HG02588 (cell line): ENCODE results near the gene KCNMA1.
"Not testable (repeated sequence)": the region's sequence is repeated elsewhere in the genome, so short reads cannot be mapped to it uniquely, and the experiment has no call there.

Source experiments
- ATAC-seq: cut with Tn5 transposase; IDR thresholded peaks from one replicate; pipeline ENCODE4 v1.9.1; 2021; ENCODE audit warnings: mild to moderate bottlenecking, moderate library complexity; ENCODE audit not compliant: unreplicated experiment

KCNMA1 gene

GRCh38 chr10:77587416-77587790 is 50.2 kb downstream of the KCNMA1 start:
- ATAC-seq, result no peak

- no peak for ATAC-seq
Observed at GRCh38 chr10:77586719-77587415, 50.7 kb downstream of the KCNMA1 start.

- no peak for ATAC-seq
Observed at GRCh38 chr10:77584938-77585337, 52.7 kb downstream of the KCNMA1 start.

GRCh38 chr10:77583527-77583926 is 54.1 kb downstream of the KCNMA1 start:
- no peak for ATAC-seq

GRCh38 chr10:77582710-77583115 is 54.9 kb downstream of the KCNMA1 start:
- ATAC-seq, result no peak

- no peak for ATAC-seq
Observed at GRCh38 chr10:77581738-77582137, 55.9 kb downstream of the KCNMA1 start.

DNA sequence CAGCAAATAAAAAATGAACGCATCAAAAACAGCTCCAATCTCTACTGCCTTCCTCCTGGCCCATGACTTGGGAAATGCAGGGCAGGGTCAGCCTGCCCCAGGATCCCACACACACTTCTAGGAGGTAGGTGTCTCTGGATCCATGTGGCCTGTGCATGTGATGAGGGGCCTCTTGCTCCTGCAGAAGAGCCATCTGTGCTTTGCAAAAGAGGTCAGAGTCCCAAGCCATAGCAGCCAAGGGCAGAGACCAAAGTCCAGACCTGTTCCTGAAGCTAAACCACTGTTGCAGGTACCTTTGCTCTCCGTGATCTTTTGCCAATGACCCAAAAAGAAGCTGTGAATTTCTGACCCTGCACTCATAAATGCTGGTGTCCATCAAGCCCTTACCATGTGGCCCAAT is 57.1 kb downstream of the KCNMA1 start:
- no peak for ATAC-seq

- ATAC-seq, result no peak
Observed at GRCh38 chr10:77578583-77579227, 58.9 kb downstream of the KCNMA1 start.

DNA sequence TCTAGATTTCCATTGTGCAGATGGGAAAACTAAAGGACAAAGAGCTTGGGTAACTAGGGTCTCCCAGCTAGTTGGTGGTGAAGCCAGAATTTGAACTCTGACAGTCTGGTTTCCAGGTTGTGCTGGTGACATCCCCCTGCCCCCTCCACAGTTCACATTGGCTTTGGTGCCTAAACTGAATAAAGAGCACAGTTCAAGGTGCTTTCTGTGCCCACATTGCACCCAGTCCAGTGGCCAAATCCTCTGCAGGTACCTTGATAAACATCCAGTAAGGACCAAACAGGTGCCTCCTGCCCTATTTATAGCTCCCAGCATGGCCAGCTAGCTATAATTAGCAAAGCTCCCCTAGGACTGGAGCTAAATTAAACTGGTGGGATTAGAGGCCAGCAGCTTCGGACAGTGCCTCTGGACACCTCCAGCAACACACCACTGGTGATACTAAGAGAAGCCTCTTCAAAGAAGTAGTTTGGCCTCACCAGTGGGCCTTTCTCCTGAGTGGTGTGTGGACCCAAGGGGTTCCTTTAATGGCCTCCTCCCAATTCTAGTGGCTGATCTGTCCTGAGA is 59.9 kb downstream of the KCNMA1 start:
- ATAC-seq, result no peak

- no peak for ATAC-seq
Observed at GRCh38 chr10:77576444-77577032, 61.1 kb downstream of the KCNMA1 start.

- ATAC-seq, result no peak
Observed at GRCh38 chr10:77576007-77576367, 61.6 kb downstream of the KCNMA1 start.

DNA sequence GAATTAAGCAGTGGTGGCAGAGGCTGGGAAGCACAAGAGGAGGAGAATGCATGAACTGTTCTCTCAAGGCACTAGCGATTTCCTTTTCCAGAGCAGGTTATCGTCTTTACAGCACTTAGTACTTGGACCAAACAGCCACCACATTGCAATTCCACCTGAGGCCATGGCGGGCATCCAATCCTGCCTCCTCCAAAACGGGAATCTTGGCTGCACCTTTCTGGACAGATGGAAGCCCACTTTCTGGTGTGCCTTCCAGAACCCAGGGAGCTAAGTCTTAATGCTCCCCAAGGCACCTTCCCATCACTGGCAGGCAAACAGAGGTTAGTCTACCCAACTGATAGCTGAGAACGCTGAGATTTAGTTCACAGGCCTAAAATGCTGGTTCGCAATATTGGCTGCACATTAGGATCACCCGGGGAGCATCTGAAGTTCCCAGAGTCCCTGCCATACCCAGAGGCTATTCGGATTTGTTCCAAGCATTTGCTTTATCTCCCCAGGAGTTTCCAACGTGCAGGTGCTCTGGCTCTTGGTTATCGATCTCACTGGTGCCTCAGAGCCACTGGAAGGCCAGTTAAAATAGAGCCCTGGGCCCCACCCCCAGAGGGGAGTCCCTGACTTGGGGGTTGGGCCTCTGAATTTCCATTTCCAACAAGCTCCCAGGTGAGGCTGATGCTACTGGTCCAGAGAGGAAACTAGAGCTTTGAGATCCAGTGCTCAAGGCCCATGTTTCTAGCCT is 62.2 kb downstream of the KCNMA1 start:
- no peak for ATAC-seq

DNA sequence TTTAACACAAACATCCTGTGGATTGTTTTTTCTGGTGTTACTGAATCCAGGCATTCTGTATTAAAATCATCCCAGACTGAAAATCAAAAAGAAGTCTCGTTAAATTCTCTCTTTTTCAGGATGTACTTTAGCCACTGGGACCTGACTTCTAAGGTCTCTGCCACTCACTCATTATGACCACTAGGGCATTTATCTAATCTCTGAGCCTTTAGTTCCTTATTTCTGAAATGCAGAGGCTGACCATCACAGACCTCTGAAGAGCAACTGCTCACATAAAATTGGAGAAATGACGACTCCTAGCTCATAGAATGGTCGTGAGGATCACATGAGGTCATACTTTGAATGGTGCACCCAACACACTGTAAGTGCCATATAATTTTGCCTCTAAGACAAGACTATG is 63.2 kb downstream of the KCNMA1 start:
- ATAC-seq, result no peak

GRCh38 chr10:77572520-77572919 is 65.1 kb downstream of the KCNMA1 start:
- not testable (repeated sequence) for ATAC-seq

DNA sequence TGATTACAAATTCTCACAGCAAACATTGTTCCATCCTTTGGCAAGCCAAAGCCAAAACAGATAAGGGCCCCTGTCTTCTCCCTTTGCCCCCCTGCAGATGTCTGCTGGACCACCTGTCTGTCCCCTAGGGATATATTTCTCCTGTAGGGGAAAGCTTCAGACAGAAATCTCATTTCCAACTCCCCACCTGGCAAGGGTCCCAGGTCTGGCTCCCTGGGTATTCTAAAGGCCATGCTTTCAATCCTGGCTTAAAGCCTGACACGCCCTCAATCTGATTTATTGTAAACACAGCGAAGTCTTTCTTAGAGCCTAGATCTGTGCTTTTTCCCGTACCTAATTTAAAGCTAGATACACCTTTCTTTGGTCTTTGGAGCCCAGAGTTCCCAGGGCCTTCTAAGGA is 66.1 kb downstream of the KCNMA1 start:
- no peak for ATAC-seq

- no peak for ATAC-seq
Observed at GRCh38 chr10:77566914-77567566, 70.6 kb downstream of the KCNMA1 start.

DNA sequence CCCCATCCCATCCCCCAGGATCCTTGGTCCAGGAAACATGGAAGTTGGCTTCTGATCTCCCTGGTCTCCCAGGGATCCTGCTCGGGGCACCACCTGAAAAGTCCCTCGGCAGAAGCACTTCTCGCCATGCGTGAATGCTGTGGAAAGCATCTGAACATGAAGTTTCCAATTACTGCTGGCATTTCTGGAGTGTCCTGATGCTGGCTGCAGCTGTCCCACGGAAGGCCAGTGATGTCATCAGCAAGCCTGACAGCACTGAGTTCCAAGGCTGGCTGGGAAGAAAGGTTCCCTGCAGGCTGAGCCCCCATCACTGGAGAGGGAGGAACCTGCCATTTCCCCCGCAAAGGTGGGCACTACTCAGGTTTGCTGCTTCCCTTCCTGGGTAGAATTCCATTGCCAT is 71.4 kb downstream of the KCNMA1 start:
- ATAC-seq, result no peak

DNA sequence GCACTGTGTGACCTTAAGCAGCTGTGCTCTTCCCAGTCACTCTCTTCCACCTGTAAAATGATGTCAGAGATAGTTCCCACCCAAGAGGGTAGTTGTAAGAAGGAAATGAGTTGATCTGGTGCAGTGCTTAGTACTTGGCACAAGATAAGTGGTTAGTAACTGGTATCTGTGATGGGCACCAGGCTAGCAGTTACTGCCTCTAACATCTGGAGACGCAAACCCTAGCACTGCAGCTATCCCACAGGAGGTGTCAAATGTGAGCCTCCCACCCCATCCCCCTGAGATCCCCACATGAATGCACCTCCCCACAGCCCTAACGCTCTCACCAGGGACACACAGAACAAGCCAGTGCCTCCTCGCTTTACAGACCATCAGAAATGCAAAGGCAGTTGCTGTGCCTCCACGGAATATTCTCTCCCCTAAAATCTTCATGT is 72.0 kb downstream of the KCNMA1 start:
- ATAC-seq, result no peak

GRCh38 chr10:77564731-77565589 is 72.6 kb downstream of the KCNMA1 start:
- ATAC-seq, result no peak
